B cell (primary cell): ENCODE measurements around the gene SPOCK1. TPM values are rescaled to one million over a fixed set of nuclear protein-coding genes. Genes with fewer than 3 reads are reported as not detected.

Source experiments
- ATAC-seq: fragments of 200-7000 bp; cut with Tn5 transposase; one replicate; pipeline ENCODE4 v1.10.0; 2021; ENCODE audit warnings: low read depth, mild to moderate bottlenecking, moderate number of reproducible peaks, moderate library complexity
- CTCF ChIA-PET: fragments of 350-600 bp; sonication (Branson Sonifier 250); formaldehyde crosslinking; loops from one replicate; lab custom pipeline; 2021; ENCODE audit warnings: antibody characterized with exemption, inconsistent platforms; lab: Charles Lee
- POLR2A ChIA-PET: fragments of 350-600 bp; sonication (Branson Sonifier 250); formaldehyde crosslinking; loops from one replicate; lab custom pipeline; 2021; ENCODE audit warnings: antibody characterized with exemption; lab: Charles Lee
- DNase-seq: peaks from one replicate; pipeline ENCODE4 v3.0.0; 2013
- H2AFZ ChIP-seq: 2 replicates; pipeline ENCODE4 v1.6.1; 2012; ENCODE audit warnings: mild to moderate bottlenecking, low read depth, low read length; ENCODE audit not compliant: insufficient read depth, poor library complexity, severe bottlenecking
- H3K27ac ChIP-seq, 2 donors: 1 replicate in 1 of 2; 2 replicates in 1 of 2; pipeline ENCODE4 v1.5.1; 2012 to 2013; ENCODE audit warnings: low read length in 2 of 2, mild to moderate bottlenecking in 2 of 2, moderate library complexity in 1 of 2
- H3K27me3 ChIP-seq, 4 experiments: fragments of 200-600 bp in 1 of 4; sonication (generic) in 1 of 4; replicated peaks in 1 of 4; 1 replicate in 2 of 4; 2 replicates in 2 of 4; pipeline versions ENCODE4 v1.6.1 to v1.7.0; 2013 to 2016; ENCODE audit warnings: low read length in 3 of 4, mild to moderate bottlenecking in 2 of 4, mixed read lengths in 1 of 4, moderate library complexity in 1 of 4; ENCODE audit not compliant: insufficient read depth in 4 of 4, control insufficient read depth in 3 of 4; ENCODE audit errors: control extremely low read depth in 1 of 4
- H3K36me3 ChIP-seq, 2 experiments: replicated peaks in 1 of 2; 1 replicate in 1 of 2; 2 replicates in 1 of 2; pipeline versions ENCODE4 v1.6.1 to v1.7.1; 2013; ENCODE audit warnings: low read length in 1 of 2; ENCODE audit not compliant: insufficient read depth in 2 of 2, control insufficient read depth in 1 of 2; ENCODE audit errors: control extremely low read depth in 1 of 2, extremely low read depth in 1 of 2
- H3K4me1 ChIP-seq, 2 donors: fragments of 200-600 bp in 1 of 2; sonication (generic) in 1 of 2; 1 replicate in 1 of 2; 2 replicates in 1 of 2; pipeline versions ENCODE4 v1.5.1 to v1.6.1; 2013 to 2017; ENCODE audit warnings: low read length in 2 of 2; ENCODE audit not compliant: control insufficient read depth in 2 of 2, insufficient read depth in 2 of 2
- H3K4me2 ChIP-seq: replicated peaks from 2 replicates; pipeline ENCODE3; 2012; ENCODE audit warnings: mild to moderate bottlenecking, low read depth, low read length; ENCODE audit not compliant: poor library complexity, severe bottlenecking
- H3K4me3 ChIP-seq, 5 experiments: fragments of 200-600 bp in 1 of 5; sonication (generic) in 1 of 5; 1 replicate in 3 of 5; 2 replicates in 2 of 5; pipeline versions ENCODE4 v1.5.1 to v1.7.0; 2011 to 2016; ENCODE audit warnings: low read length in 4 of 5, mild to moderate bottlenecking in 4 of 5, low read depth in 2 of 5, control low read depth in 1 of 5, moderate library complexity in 1 of 5; ENCODE audit not compliant: insufficient read depth in 1 of 5; ENCODE audit errors: control extremely low read depth in 1 of 5, extremely low read depth in 1 of 5
- H3K79me2 ChIP-seq: fragments of 200-600 bp; sonication (generic); one replicate; pipeline ENCODE4 v1.6.0; 2016; ENCODE audit warnings: low read length; ENCODE audit not compliant: control insufficient read depth, insufficient read depth
- H3K9ac ChIP-seq: fragments of 200-600 bp; sonication (generic); 2 replicates; pipeline ENCODE4 v1.6.1; 2017; ENCODE audit warnings: mild to moderate bottlenecking, low read length, moderate library complexity
- H3K9me3 ChIP-seq, 3 donors: one replicate each; pipeline versions ENCODE4 v1.6.1 to v1.7.1; 2013; ENCODE audit warnings: low read length in 2 of 3; ENCODE audit not compliant: control insufficient read depth in 2 of 3, insufficient read depth in 1 of 3; ENCODE audit errors: control extremely low read depth in 1 of 3
- H4K20me1 ChIP-seq: 2 replicates; pipeline ENCODE4 v1.6.0; 2012; ENCODE audit warnings: mild to moderate bottlenecking, low read length; ENCODE audit not compliant: insufficient read depth, control insufficient read depth, poor library complexity, severe bottlenecking
- H3K27ac Mint-ChIP-seq: one replicate; pipeline ENCODE4 v1.8.0; 2021; ENCODE audit warnings: mixed read lengths
- H3K27me3 Mint-ChIP-seq: one replicate; pipeline ENCODE4 v1.8.0; 2021; ENCODE audit warnings: mixed read lengths
- H3K4me1 Mint-ChIP-seq: one replicate; pipeline ENCODE4 v1.8.0; 2021; ENCODE audit warnings: mixed read lengths
- H3K4me3 Mint-ChIP-seq: one replicate; pipeline ENCODE4 v1.8.0; 2021; ENCODE audit warnings: mixed read lengths
- H3K9me3 Mint-ChIP-seq: one replicate; pipeline ENCODE4 v1.8.0; 2022; ENCODE audit warnings: mixed read lengths; ENCODE audit not compliant: insufficient read depth
- EZH2 ChIP-seq: IDR thresholded peaks from 2 replicates; pipeline ENCODE4 v1.6.1; 2012; ENCODE audit warnings: borderline replicate concordance, low read depth, mild to moderate bottlenecking, moderate library complexity, low read length; ENCODE audit not compliant: insufficient read depth, poor library complexity, severe bottlenecking
- WGBS: methylation state at CpG from one replicate; pipeline ENCODE4 v1.1.5; 2013; ENCODE audit warnings: missing lambda C conversion rate; ENCODE audit not compliant: insufficient coverage; 5-methylcytosine and 5-hydroxymethylcytosine counted together
- intact Hi-C: fragments of 100-400 bp; cut with micrococcal nuclease; formaldehyde crosslinking; loops from one replicate; pipeline ENCODE4 v1.10.0; 2022
- polyA plus RNA-seq: library from polyadenylated mRNA; depleted of rRNA; stranded (reverse); fragments of >200 nt; gene quantifications from 2 replicates; pipeline ENCODE4 v1.2.3, GENCODE V29; 2012
- total RNA-seq, 2 donors: library from RNA; stranded (reverse); fragments of 120-200 nt in 1 of 2; gene quantifications; 1 replicate in 1 of 2; 2 replicates in 1 of 2; pipeline versions ENCODE4 v1.2.3 to v1.2.4, GENCODE V29; 2013 to 2022
- TF ChIP-seq, protein P1 (sequence below): fragments of 200-600 bp; IDR thresholded peaks from one replicate; pipeline ENCODE4 v1.8.0; 2022; ENCODE audit warnings: antibody characterized with exemption, mild to moderate bottlenecking

The SPOCK1 gene
- total and polyA plus RNA-seq, 2 donors (not counting 1 experiment from before 2014, with no cell fraction given): not detected

DNA sequence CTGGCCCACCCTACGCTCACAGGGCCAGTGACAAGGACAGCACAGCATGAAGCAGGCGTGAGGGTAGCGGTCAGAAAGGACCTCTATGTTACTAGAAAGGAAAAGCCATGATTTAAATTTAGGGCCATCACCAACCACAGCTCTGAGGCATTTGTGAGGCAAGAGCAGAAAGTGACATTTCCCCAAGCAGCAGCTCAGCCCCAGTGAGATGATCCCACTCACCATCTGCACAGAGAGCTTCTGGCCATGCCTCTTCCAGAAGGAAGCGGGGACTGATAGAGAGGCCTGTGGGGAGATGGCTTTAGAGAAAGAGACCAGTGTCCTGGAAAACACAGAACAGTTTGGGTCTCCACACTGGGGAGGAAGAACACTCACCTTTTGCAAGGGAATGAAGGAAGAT, 413.9 kb downstream of the SPOCK1 start:
- intact Hi-C loops: no loop called here
- no peak for TF ChIP-seq EZH2
- TF ChIP-seq, protein P1, sequence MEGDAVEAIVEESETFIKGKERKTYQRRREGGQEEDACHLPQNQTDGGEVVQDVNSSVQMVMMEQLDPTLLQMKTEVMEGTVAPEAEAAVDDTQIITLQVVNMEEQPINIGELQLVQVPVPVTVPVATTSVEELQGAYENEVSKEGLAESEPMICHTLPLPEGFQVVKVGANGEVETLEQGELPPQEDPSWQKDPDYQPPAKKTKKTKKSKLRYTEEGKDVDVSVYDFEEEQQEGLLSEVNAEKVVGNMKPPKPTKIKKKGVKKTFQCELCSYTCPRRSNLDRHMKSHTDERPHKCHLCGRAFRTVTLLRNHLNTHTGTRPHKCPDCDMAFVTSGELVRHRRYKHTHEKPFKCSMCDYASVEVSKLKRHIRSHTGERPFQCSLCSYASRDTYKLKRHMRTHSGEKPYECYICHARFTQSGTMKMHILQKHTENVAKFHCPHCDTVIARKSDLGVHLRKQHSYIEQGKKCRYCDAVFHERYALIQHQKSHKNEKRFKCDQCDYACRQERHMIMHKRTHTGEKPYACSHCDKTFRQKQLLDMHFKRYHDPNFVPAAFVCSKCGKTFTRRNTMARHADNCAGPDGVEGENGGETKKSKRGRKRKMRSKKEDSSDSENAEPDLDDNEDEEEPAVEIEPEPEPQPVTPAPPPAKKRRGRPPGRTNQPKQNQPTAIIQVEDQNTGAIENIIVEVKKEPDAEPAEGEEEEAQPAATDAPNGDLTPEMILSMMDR: no peak
- POLR2A ChIA-PET: no interaction called here
- Histone ChIP-seq H3K36me3 (no peaks in the 10 kb centered on the region), H3K79me2 (no peaks in the 10 kb centered on the region), H3K4me3 (no peak overlapping the region), H4K20me1 (no peaks in the 10 kb centered on the region), H3K9me3 (peaks cover 0 to 7% (median 0%) of the 10 kb centered on the region in 3 donors), H3K9ac (no peak overlapping the region), H3K27me3 (no peaks in the 10 kb centered on the region), H3K4me2 (no peak overlapping the region), H3K27ac (no peak overlapping the region), H3K4me1 (no peaks in the 10 kb centered on the region), H2AFZ (no peak overlapping the region)
- no peak overlapping the region for H3K27ac Mint-ChIP-seq
- no peaks in the 10 kb centered on the region for H3K4me1 Mint-ChIP-seq
- H3K27me3 Mint-ChIP-seq: no peaks in the 10 kb centered on the region
- ATAC-seq (no peak), DNase-seq (no peak)
- CTCF ChIA-PET: no interaction called here
- WGBS: 67% methylated on average over 2 of the region's 4 CpGs
- no peak overlapping the region for H3K4me3 Mint-ChIP-seq
- H3K9me3 Mint-ChIP-seq: no peaks in the 10 kb centered on the region

DNA sequence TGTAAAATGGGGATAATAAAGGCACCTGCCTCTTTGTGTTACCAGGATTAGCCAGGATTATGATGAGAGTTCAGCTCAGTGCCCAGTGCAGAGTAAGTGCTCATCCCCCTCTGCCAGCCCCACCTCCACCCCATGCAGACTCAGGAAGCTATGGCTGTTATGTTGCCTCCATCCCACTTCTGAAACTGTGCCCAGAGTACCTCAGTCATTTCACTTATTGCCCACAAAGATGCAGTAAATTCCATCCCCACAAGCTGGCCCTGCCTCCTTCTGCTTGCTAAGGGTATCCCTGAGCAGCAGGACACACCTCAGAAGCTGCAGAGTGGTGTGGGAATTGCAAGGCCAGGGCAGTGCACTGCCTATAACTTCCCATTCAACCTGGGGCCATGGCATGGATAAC, 415.1 kb downstream of the SPOCK1 start:
- Histone ChIP-seq H3K79me2 (no peaks in the 10 kb centered on the region), H3K4me3 (no peak overlapping the region), H4K20me1 (no peaks in the 10 kb centered on the region), H3K27me3 (no peaks in the 10 kb centered on the region), H3K9ac (no peak overlapping the region), H2AFZ (no peak overlapping the region), H3K36me3 (no peaks in the 10 kb centered on the region), H3K4me2 (no peak overlapping the region), H3K4me1 (no peaks in the 10 kb centered on the region), H3K27ac (no peak overlapping the region), H3K9me3 (peaks cover 0 to 7% (median 0%) of the 10 kb centered on the region in 3 donors)
- Mint-ChIP-seq H3K9me3 (no peaks in the 10 kb centered on the region), H3K27me3 (no peaks in the 10 kb centered on the region), H3K27ac (no peak overlapping the region), H3K4me3 (no peak overlapping the region), H3K4me1 (no peaks in the 10 kb centered on the region)
- CTCF ChIA-PET: no interaction called here
- POLR2A ChIA-PET: no interaction called here
- no peak for TF ChIP-seq EZH2
- TF ChIP-seq, protein P1: no peak
- intact Hi-C loops: no loop called here
- no peak for DNase-seq
- ATAC-seq: no peak
